Bronchial epithelial cell (primary cell): ENCODE results near the gene AGBL4. TPM values are rescaled to one million over a fixed set of nuclear protein-coding genes. Genes with fewer than 3 reads are reported as not detected.

Experiments
- DNase-seq: peaks from one replicate; pipeline ENCODE4 v3.0.0-alpha.2; 2010; ENCODE audit warnings: low read depth
- FAIRE-seq: peaks from 2 replicates; lab custom pipeline; 2011; peaks lifted over from hg19 to GRCh38; lab: Jason Lieb, UNC
- H3K27me3 ChIP-seq: 2 replicates; pipeline ENCODE4 v1.5.1; 2011; ENCODE audit warnings: low read length; ENCODE audit not compliant: control insufficient read depth, insufficient read depth
- H3K36me3 ChIP-seq: 2 replicates; pipeline ENCODE4 v1.5.1; 2011; ENCODE audit warnings: low read length; ENCODE audit not compliant: control insufficient read depth, insufficient read depth
- H3K4me3 ChIP-seq: 2 replicates; pipeline ENCODE4 v1.5.1; 2011; ENCODE audit warnings: mild to moderate bottlenecking, low read depth, low read length, control low read depth
- CTCF ChIP-seq: IDR thresholded peaks from 2 replicates; pipeline ENCODE4 v1.5.1; 2011; ENCODE audit warnings: mild to moderate bottlenecking, moderate library complexity, low read length, control low read depth, inconsistent platforms; ENCODE audit not compliant: insufficient read depth, severe bottlenecking
- total RNA-seq: library from RNA; depleted of rRNA; stranded (reverse); fragments of >200 nt; gene quantifications from 2 replicates; pipeline ENCODE4 v1.2.1, GENCODE V29; 2014

AGBL4 gene
- total RNA-seq, 1 donor from 2014 or later = not detected

DNA sequence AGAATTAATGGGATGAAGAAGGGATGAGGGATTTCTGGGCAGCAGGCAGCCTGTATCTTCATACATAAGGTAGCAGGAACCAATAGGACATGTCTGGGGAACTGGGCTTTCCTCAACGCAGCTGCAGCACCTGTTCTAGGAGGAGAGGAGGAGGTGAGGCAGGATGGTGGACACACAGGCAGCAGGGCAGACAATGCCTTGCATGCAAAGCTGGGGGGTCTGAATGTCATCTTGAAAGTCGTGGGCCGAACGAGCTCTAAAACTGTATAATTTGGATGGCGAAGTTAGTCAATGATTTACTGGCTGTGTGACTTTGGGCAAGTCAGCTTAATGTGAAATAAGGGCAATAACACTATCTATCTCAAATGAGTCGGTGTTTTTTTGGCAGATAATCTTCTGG lies 1371.4 kb downstream of the AGBL4 start:
- no peaks in the 10 kb centered on the region for H3K27me3 ChIP-seq
- no peak for TF ChIP-seq CTCF
- FAIRE-seq (no peak), DNase-seq (no peak)
- H3K36me3 ChIP-seq = no peaks in the 10 kb centered on the region
- H3K4me3 ChIP-seq = no peak overlapping the region

DNA sequence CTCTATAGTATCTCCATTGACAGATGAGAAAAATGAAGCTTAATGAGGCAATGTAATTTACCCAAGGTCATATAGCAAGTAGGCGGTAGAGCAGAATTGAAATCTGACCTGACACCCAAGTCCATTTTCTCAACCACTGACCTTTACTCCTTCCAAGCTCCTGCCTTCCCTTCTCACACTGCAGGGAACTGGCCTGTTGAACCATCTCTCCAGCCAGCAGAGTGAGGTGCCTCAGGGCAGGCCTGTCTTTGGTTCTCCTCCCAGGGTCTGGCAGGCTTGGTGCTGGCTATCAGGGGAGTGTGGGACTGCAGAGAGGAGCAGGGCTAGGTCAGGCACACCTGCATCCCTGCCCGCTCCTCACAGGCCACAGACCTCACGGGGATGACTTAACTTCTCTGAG lies 1373.9 kb downstream of the AGBL4 start:
- no peaks in the 10 kb centered on the region for H3K36me3 ChIP-seq
- H3K27me3 ChIP-seq = no peaks in the 10 kb centered on the region
- no peak for DNase-seq
- no peak for FAIRE-seq
- TF ChIP-seq CTCF = no peak
- H3K4me3 ChIP-seq = no peak overlapping the region

GRCh38 chr1:48645883-48646282 lies 1377.9 kb downstream of the AGBL4 start:
- peak; percentile 36 for FAIRE-seq
- H3K36me3 ChIP-seq = no peaks in the 10 kb centered on the region
- TF ChIP-seq CTCF = no peak
- no peak overlapping the region for H3K4me3 ChIP-seq
- no peaks in the 10 kb centered on the region for H3K27me3 ChIP-seq
- DNase-seq = no peak

- no peak for FAIRE-seq
- no peak for TF ChIP-seq CTCF
- Histone ChIP-seq H3K36me3 (no peaks in the 10 kb centered on the region), H3K27me3 (no peaks in the 10 kb centered on the region), H3K4me3 (no peak overlapping the region)
- DNase-seq = no peak
These were observed 1378.7 kb downstream of the AGBL4 start for GRCh38 chr1:48644905-48645605.

DNA sequence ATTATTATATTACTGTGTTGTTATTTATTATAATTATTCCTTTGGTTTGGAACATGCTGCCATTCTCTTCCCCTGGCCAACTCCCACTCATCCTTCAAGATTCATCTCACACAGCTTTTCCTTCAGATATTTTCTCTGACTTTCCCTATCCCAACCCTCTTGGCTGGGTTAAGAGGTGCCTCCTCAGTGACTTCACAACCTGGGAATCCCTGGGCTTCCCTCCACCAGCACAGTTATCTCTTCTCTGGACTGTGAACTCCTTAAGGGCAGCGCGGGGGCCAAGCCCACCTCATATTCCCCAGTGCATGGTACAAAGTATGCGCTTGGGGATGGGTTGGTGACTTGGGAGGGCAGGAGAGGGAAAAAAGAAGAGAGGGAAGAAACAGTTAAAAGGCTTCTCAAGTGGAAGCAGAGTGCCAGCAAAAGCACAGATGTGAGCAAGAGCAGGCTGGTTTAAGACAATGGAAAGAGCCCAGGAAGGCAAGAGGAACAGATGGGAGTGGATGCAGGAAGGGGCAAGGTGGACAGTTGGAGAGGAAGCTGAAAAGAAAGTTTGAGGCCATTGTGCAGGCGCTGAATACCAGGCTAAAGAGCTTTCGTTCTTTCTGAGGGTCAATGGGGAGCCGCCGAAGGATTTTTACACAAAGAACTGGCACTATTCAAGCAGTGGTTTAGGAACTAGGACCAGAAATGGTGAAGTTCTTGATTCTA lies 1379.4 kb downstream of the AGBL4 start:
- Histone ChIP-seq H3K27me3 (peaks cover 2% of the 10 kb centered on the region), H3K4me3 (no peak overlapping the region), H3K36me3 (no peaks in the 10 kb centered on the region)
- no peak for FAIRE-seq
- no peak for TF ChIP-seq CTCF
- no peak for DNase-seq
